Large intestine (tissue), 12 donors: ENCODE data around the gene SSX2. TPM values are rescaled to one million over a fixed set of nuclear protein-coding genes. Genes with fewer than 3 reads are reported as not detected.
"Not testable (repeated sequence)": the region's sequence is repeated elsewhere in the genome, so short reads cannot be mapped to it uniquely, and the experiment has no call there.

Experiments
- DNase-seq, 2 donors: peaks; one replicate each; pipeline versions ENCODE4 v3.0.0 to v3.0.0-alpha.2; 2013
- H3K27ac ChIP-seq: one replicate; pipeline ENCODE4 v1.5.1; 2013; ENCODE audit warnings: low read length
- H3K27me3 ChIP-seq: 2 replicates; pipeline ENCODE4 v1.6.1; 2013; ENCODE audit warnings: low read length; ENCODE audit not compliant: control insufficient read depth, insufficient read depth
- H3K36me3 ChIP-seq: 2 replicates; pipeline ENCODE4 v1.6.1; 2013; ENCODE audit warnings: low read length; ENCODE audit not compliant: control insufficient read depth, insufficient read depth
- H3K4me1 ChIP-seq: one replicate; pipeline ENCODE4 v1.6.1; 2013; ENCODE audit warnings: low read length; ENCODE audit not compliant: control insufficient read depth, insufficient read depth
- H3K4me3 ChIP-seq: one replicate; pipeline ENCODE4 v1.5.1; 2013; ENCODE audit warnings: low read length
- H3K9me3 ChIP-seq: one replicate; pipeline ENCODE4 v1.6.1; 2013; ENCODE audit warnings: mild to moderate bottlenecking, low read depth, low read length, moderate library complexity; ENCODE audit not compliant: control insufficient read depth
- WGBS: methylation state at CpG from one replicate; pipeline ENCODE4 v1.1.5; 2013; ENCODE audit warnings: low lambda C conversion rate; ENCODE audit not compliant: insufficient coverage; 5-methylcytosine and 5-hydroxymethylcytosine counted together
- long read RNA-seq, 11 donors: transcript quantifications; one replicate each; lab custom pipeline, GENCODE V29; 2026
- polyA plus RNA-seq: library from polyadenylated mRNA; unstranded; fragments of 120-200 nt; gene quantifications from one replicate; pipeline ENCODE4 v1.2.1, GENCODE V29; 2013

Gene SSX2, protein sequence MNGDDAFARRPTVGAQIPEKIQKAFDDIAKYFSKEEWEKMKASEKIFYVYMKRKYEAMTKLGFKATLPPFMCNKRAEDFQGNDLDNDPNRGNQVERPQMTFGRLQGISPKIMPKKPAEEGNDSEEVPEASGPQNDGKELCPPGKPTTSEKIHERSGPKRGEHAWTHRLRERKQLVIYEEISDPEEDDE
- polyA plus RNA-seq = not detected
- long read RNA-seq, donor 1 = 0 reads
- long read RNA-seq, donor 2 = 0 reads
- long read RNA-seq, donor 3 = 0 reads
- long read RNA-seq, donor 4 = 0 reads
- long read RNA-seq, donor 5 = 0 reads
- long read RNA-seq, donor 6 = 0 reads
- long read RNA-seq, donor 7 = 0 reads
- long read RNA-seq, donor 8 = 0 reads
- long read RNA-seq, donor 9 = 0 reads
- long read RNA-seq, donor 10 = 0 reads
- long read RNA-seq, donor 11 = 0 reads

DNA sequence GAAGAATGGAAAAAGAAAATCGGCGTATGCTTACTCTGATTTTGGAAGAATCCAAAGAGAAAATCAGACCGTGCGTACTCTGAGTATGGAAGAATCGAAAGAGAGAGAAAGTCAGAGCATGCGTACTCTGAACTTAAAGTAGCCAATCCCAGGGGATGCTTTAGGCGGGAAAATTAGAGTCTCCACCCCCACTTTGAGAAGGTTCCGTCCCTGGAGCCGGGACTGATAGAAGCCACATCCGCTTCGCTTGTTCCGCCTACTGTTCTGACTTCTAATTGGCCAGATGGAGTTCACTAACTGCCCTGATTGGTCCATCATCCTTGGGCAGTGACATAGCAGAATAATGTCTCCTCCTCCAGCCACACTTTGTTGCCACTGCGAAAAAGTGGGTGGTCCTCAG is at the start of gene SSX2:
SSX2 (minus strand) TSS at position 101 of the 400 bp plus-strand sequence. CDS start 1,429 bp downstream, outside the sequence.
- no CpG with 5 or more reads among the region's 13 CpGs for WGBS
- not testable (repeated sequence) for H3K27ac ChIP-seq, H3K4me3 ChIP-seq, DNase-seq, H3K36me3 ChIP-seq, H3K27me3 ChIP-seq, H3K4me1 ChIP-seq, H3K9me3 ChIP-seq

DNA sequence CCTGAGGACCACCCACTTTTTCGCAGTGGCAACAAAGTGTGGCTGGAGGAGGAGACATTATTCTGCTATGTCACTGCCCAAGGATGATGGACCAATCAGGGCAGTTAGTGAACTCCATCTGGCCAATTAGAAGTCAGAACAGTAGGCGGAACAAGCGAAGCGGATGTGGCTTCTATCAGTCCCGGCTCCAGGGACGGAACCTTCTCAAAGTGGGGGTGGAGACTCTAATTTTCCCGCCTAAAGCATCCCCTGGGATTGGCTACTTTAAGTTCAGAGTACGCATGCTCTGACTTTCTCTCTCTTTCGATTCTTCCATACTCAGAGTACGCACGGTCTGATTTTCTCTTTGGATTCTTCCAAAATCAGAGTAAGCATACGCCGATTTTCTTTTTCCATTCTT is 44.0 kb upstream of the SSX2 start, which contains the start of gene SSX2B:
SSX2B (plus strand) TSS at position 301 of the 400 bp plus-strand sequence. CDS start 1,429 bp downstream, outside the sequence.
- not testable (repeated sequence) for H3K4me1 ChIP-seq, H3K27me3 ChIP-seq, DNase-seq, H3K36me3 ChIP-seq, H3K4me3 ChIP-seq, H3K9me3 ChIP-seq, H3K27ac ChIP-seq
- WGBS = no CpG with 5 or more reads among the region's 13 CpGs

- H3K4me1 ChIP-seq, DNase-seq, H3K9me3 ChIP-seq, H3K4me3 ChIP-seq, H3K27me3 ChIP-seq, H3K36me3 ChIP-seq, H3K27ac ChIP-seq: not testable (repeated sequence)
- no CpG with 5 or more reads among the region's 4 CpGs for WGBS
Observed at GRCh38 chrX:52692034-52692433, 14.9 kb downstream of the SSX2 start.

DNA sequence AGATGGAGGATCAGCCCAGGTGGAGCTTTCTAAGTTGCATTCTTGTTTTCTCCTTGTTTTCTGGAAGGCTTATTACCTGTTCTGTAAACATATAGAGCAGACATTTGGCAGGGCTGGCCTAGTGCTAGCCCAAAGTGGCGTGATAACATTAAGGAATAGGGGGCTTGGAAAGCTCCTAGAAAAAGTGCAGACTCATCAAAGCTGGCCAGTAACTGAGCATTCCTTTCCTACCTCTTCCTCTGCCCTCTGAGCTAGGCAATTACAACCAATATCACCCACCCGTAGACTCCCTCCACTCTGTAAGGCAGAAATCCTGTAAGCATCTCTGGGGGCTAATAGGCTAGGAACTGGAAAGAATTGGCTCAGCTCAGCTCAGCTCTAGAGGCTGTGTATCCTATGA is 44.8 kb downstream of the SSX2 start:
- not testable (repeated sequence) for DNase-seq, H3K9me3 ChIP-seq, H3K36me3 ChIP-seq, H3K27me3 ChIP-seq, H3K27ac ChIP-seq, H3K4me3 ChIP-seq, H3K4me1 ChIP-seq
- no CpG with 5 or more reads among the region's 2 CpGs for WGBS

DNA sequence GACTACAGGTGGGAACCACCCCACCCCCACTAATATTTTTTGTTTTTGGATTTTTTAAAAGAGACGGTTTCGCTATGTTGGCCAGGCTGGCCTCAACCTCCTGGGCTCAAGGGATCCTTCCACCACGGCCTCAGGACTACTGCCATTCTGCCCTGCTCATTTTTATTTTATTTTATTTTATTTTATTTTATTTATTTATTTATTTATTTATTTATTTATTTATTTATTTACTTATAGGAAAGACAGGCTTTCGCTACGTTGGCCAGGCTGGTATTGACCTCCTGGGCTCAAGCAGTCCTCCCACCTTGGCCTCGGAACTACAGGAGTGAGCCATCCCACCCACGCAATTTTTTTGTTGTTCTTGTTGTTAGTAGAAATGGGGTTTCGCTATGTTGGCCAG is 51.5 kb downstream of the SSX2 start:
- H3K27ac ChIP-seq, H3K27me3 ChIP-seq, H3K36me3 ChIP-seq, H3K4me1 ChIP-seq, DNase-seq, H3K9me3 ChIP-seq, H3K4me3 ChIP-seq: not testable (repeated sequence)
- WGBS = 100% methylated on average over 1 of the region's 8 CpGs

DNA sequence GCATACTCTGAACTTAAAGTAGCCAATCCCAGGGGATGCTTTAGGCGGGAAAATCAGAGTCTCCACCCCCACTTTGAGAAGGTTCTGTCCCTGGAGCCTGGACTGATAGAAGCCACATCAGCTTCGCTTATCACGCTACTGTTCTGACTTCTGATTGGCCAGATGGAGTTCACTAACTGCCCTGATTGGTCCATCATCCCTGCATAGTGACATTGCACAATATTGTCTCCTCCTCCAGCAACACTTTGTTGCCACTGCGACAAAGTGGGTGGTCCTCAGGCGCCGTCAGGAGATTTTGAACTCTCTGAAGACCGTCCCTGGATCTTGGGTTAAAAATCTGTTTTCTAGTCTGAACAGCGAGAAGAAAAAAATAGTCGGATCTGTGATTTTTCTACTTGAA is 52.2 kb downstream of the SSX2 start, which contains the start of gene SSX7:
SSX7 (minus strand) TSS at position 101 of the 400 bp plus-strand sequence. CDS start 1,428 bp downstream, outside the sequence.
- not testable (repeated sequence) for H3K9me3 ChIP-seq, H3K4me3 ChIP-seq, H3K27ac ChIP-seq, H3K27me3 ChIP-seq, H3K4me1 ChIP-seq, H3K36me3 ChIP-seq, DNase-seq
- no CpG with 5 or more reads among the region's 9 CpGs for WGBS

DNA sequence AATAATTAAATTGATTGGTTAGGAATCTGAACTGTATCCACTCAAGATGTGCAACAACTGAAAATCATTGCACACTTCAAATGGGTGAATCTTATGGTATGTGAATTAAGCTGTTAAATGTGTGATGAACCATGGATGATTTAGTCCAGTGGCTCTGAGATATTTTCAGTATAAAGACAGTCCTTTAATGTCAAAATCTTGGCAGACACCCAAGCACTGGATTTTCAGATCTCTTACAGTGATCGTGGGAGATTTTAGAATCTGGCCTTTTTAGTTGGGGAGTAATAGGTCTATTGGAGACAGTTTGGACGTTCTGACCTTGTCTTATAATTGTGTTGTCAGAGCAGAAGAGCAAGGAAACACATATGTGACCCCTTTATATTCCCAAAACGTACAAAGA is 56.3 kb downstream of the SSX2 start:
- WGBS = 50% methylated on average over 1 of the region's 3 CpGs
- H3K36me3 ChIP-seq, H3K9me3 ChIP-seq, H3K4me3 ChIP-seq, H3K4me1 ChIP-seq, DNase-seq, H3K27me3 ChIP-seq, H3K27ac ChIP-seq: not testable (repeated sequence)

DNA sequence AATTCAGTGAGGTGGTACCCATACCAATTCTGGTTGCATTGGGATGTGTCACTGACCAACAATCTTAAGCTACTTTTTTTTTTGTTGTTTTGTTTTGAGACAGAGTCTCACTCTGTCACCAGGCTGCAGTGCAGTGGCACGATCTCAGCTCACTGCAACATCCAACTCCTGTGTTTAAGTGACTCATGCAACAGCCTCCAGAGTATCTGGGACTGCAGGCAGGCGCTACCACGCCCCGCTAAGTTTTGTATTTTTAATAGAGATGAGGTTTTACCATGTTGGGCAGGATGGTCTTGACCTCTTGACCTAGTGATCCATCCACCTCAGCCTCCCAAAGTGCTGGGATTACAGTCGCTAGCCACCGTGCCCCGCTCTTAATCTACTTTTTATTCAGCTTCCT is 58.0 kb downstream of the SSX2 start:
- WGBS = no CpG with 5 or more reads among the region's 7 CpGs
- H3K4me3 ChIP-seq, H3K4me1 ChIP-seq, H3K27ac ChIP-seq, H3K27me3 ChIP-seq, DNase-seq, H3K9me3 ChIP-seq, H3K36me3 ChIP-seq: not testable (repeated sequence)

Other genes starting within 250 kb of the SSX2 start
- gene XAGE1A, start 211.4 kb downstream of the SSX2 start, polyA plus RNA-seq = not detected
- gene XAGE1B, start 190.1 kb downstream of the SSX2 start, polyA plus RNA-seq = not detected
- not detected for gene SSX7, start 52.3 kb downstream of the SSX2 start, polyA plus RNA-seq
- not detected for gene SSX2B, start 44.1 kb upstream of the SSX2 start, polyA plus RNA-seq
- not detected for gene SPANXN5, start 90.2 kb upstream of the SSX2 start, polyA plus RNA-seq
- not detected for gene XAGE5, start 104.1 kb upstream of the SSX2 start, polyA plus RNA-seq
- gene XAGE3, start 160.9 kb upstream of the SSX2 start, polyA plus RNA-seq = 0.13 TPM
- gene FAM156B, start 190.2 kb upstream of the SSX2 start, polyA plus RNA-seq = 11.6 TPM